8988T (cell line): ENCODE measurements around the gene FARP1.

Source experiments
- DNase-seq: peaks from one replicate; pipeline ENCODE4 v3.0.0; 2011

The FARP1 gene

GRCh38 chr13:98433654-98434053 lies 290.8 kb downstream of the FARP1 start:
- DNase-seq = no peak

- no peak for DNase-seq
These were observed 291.2 kb downstream of the FARP1 start for GRCh38 chr13:98434060-98434459.

GRCh38 chr13:98435376-98435775 lies 292.5 kb downstream of the FARP1 start:
- DNase-seq = no peak

GRCh38 chr13:98436233-98436910 lies 293.5 kb downstream of the FARP1 start:
- DNase-seq = no peak

GRCh38 chr13:98438246-98439125 lies 295.6 kb downstream of the FARP1 start:
- no peak for DNase-seq

GRCh38 chr13:98439126-98439828 lies 296.4 kb downstream of the FARP1 start:
- no peak for DNase-seq

- DNase-seq = no peak
These were observed 297.0 kb downstream of the FARP1 start for GRCh38 chr13:98439896-98440295.

GRCh38 chr13:98440390-98441055 lies 297.6 kb downstream of the FARP1 start:
- DNase-seq = no peak

GRCh38 chr13:98441056-98441676 lies 298.3 kb downstream of the FARP1 start:
- DNase-seq = no peak

GRCh38 chr13:98442391-98443230 lies 299.7 kb downstream of the FARP1 start:
- no peak for DNase-seq

- peak; percentile 39 for DNase-seq
These were observed 300.4 kb downstream of the FARP1 start for GRCh38 chr13:98443329-98443728.

GRCh38 chr13:98443800-98444325 lies 301.0 kb downstream of the FARP1 start:
- no peak for DNase-seq

GRCh38 chr13:98444381-98444780 lies 301.5 kb downstream of the FARP1 start:
- no peak for DNase-seq

GRCh38 chr13:98445340-98446233 lies 302.7 kb downstream of the FARP1 start:
- peak; percentile 78 for DNase-seq

- no peak for DNase-seq
These were observed 303.3 kb downstream of the FARP1 start for GRCh38 chr13:98446234-98446621.

GRCh38 chr13:98447130-98447529 lies 304.2 kb downstream of the FARP1 start:
- no peak for DNase-seq

GRCh38 chr13:98447881-98448641 lies 305.2 kb downstream of the FARP1 start:
- peak; percentile 56 for DNase-seq

- no peak for DNase-seq
These were observed 305.7 kb downstream of the FARP1 start for GRCh38 chr13:98448642-98448928.

- DNase-seq = no peak
These were observed 306.4 kb downstream of the FARP1 start for GRCh38 chr13:98449273-98449672.

GRCh38 chr13:98450026-98450425 lies 307.1 kb downstream of the FARP1 start:
- DNase-seq = no peak
